Body of pancreas (tissue), 4 donors: ENCODE results near the gene PCYOX1L. TPM values are rescaled to one million over a fixed set of nuclear protein-coding genes. Genes with fewer than 3 reads are reported as not detected.

Experiments
- ATAC-seq: fragments of 150-250 bp; one replicate; pipeline ENCODE4 v1.9.1; 2016
- DNase-seq, 4 donors: peaks; one replicate each; pipeline ENCODE4 v3.0.0-alpha.2; 2019
- H3K27ac ChIP-seq, 4 donors: fragments of 200-600 bp; sonication (generic); 1 replicate in 3 of 4; 2 replicates in 1 of 4; pipeline versions ENCODE4 v1.5.1 to v1.6.1; 2016 to 2019; ENCODE audit warnings: mild to moderate bottlenecking in 1 of 4, mixed read lengths in 1 of 4, moderate library complexity in 1 of 4
- H3K27me3 ChIP-seq, 2 donors: fragments of 200-600 bp; sonication (generic); one replicate each; pipeline ENCODE4 v1.6.0; 2016; ENCODE audit warnings: mild to moderate bottlenecking in 1 of 2
- H3K36me3 ChIP-seq, 2 donors: fragments of 200-600 bp; sonication (generic); replicated peaks in 1 of 2; 2 replicates each; pipeline ENCODE4 v1.5.1; 2016; ENCODE audit warnings: low read depth in 2 of 2; ENCODE audit not compliant: insufficient read depth in 1 of 2
- H3K4me1 ChIP-seq: fragments of 200-600 bp; sonication (generic); one replicate; pipeline ENCODE4 v1.6.0; 2016
- H3K4me3 ChIP-seq, 2 donors: fragments of 200-600 bp; sonication (generic); 1 replicate in 1 of 2; 2 replicates in 1 of 2; pipeline ENCODE4 v1.5.1; 2016 to 2019
- H3K9me3 ChIP-seq, 3 donors: fragments of 200-600 bp; sonication (generic); 1 replicate in 2 of 3; 2 replicates in 1 of 3; pipeline ENCODE4 v1.5.1; 2016
- CTCF ChIP-seq, 7 experiments: fragments of 450-650 bp in 4 of 7; fragments of 200-600 bp in 3 of 7; sonication (generic) in 3 of 7; IDR thresholded peaks; one replicate each; pipeline ENCODE4 v1.5.1; 2016 to 2019; ENCODE audit warnings: antibody characterized with exemption in 7 of 7
- POLR2A ChIP-seq, 3 donors: fragments of 450-650 bp; IDR thresholded peaks; one replicate each; pipeline ENCODE4 v1.6.1; 2016; ENCODE audit warnings: antibody characterized with exemption in 3 of 3, mild to moderate bottlenecking in 2 of 3
- WGBS, 2 donors: methylation state at CpG; one replicate each; pipeline ENCODE4 v1.1.5; 2017; 5-methylcytosine and 5-hydroxymethylcytosine counted together
- intact Hi-C: fragments of 100-400 bp; cut with DNase I; formaldehyde crosslinking; loops from one replicate; pipeline ENCODE4 v1.15.1; 2023
- total RNA-seq, 2 donors: library from RNA; depleted of rRNA; stranded (reverse); fragments of >200 nt; gene quantifications; one replicate each; pipeline ENCODE4 v1.1.0, GENCODE V29; 2016

The PCYOX1L gene
- total RNA-seq, 2 donors from 2014 or later: 3.9 to 5.6 TPM

- 94 to 96% methylated on average over 3 of the region's 3 CpGs for WGBS, 2 donors
- Histone ChIP-seq H3K4me3 (no peak overlapping the region), H3K36me3 (no peaks in the 10 kb centered on the region), H3K9me3 (no peaks in the 10 kb centered on the region), H3K27ac (no peak overlapping the region), H3K27me3 (no peaks in the 10 kb centered on the region), H3K4me1 (no peaks in the 10 kb centered on the region)
- ATAC-seq (no peak), DNase-seq (no peak)
- TF ChIP-seq CTCF (IDR thresholded peaks at IDR 0.05): no peak
- TF ChIP-seq POLR2A (IDR thresholded peaks at IDR 0.05): no peak
- intact Hi-C loops: no loop called here
Observed at GRCh38 chr5:149402291-149402690, 44.4 kb downstream of the PCYOX1L start.

- no peaks in the 10 kb centered on the region for H3K27me3 ChIP-seq
- 76 to 77% methylated on average over 15 of the region's 15 CpGs for WGBS, 2 donors
- no peak overlapping the region for H3K4me3 ChIP-seq
- ATAC-seq (no peak), DNase-seq (no peak)
- intact Hi-C loops: no loop called here
- no peaks in the 10 kb centered on the region for H3K36me3 ChIP-seq
- no peak overlapping the region for H3K27ac ChIP-seq
- TF ChIP-seq POLR2A (IDR thresholded peaks at IDR 0.05) (no peak), CTCF (IDR thresholded peaks at IDR 0.05) (no peak)
- no peaks in the 10 kb centered on the region for H3K9me3 ChIP-seq
- H3K4me1 ChIP-seq: no peaks in the 10 kb centered on the region
Observed at GRCh38 chr5:149403923-149404745, 46.3 kb downstream of the PCYOX1L start.

GRCh38 chr5:149404746-149405549, 47.1 kb downstream of the PCYOX1L start:
- TF ChIP-seq POLR2A (IDR thresholded peaks at IDR 0.05) (no peak), CTCF (IDR thresholded peaks at IDR 0.05) (no peak)
- H3K4me1 ChIP-seq: no peaks in the 10 kb centered on the region
- H3K27ac ChIP-seq: peak overlapping the region in 1 of 4 donors; percentile 29
- H3K4me3 ChIP-seq: no peak overlapping the region
- no peaks in the 10 kb centered on the region for H3K9me3 ChIP-seq
- intact Hi-C loops: no loop called here
- DNase-seq (no peak), ATAC-seq (no peak)
- no peaks in the 10 kb centered on the region for H3K36me3 ChIP-seq
- 75 to 85% methylated on average over 14 to 17 of the region's 17 CpGs for WGBS, 2 donors
- no peaks in the 10 kb centered on the region for H3K27me3 ChIP-seq

- 87 to 89% methylated on average over 12 to 16 of the region's 16 CpGs for WGBS, 2 donors
- ATAC-seq (no peak), DNase-seq (no peak)
- Histone ChIP-seq H3K36me3 (no peaks in the 10 kb centered on the region), H3K4me1 (no peaks in the 10 kb centered on the region), H3K27ac (peak overlapping the region in 1 of 4 donors; percentile 29), H3K27me3 (no peaks in the 10 kb centered on the region), H3K9me3 (no peaks in the 10 kb centered on the region), H3K4me3 (no peak overlapping the region)
- TF ChIP-seq CTCF (IDR thresholded peaks at IDR 0.05) (no peak), POLR2A (IDR thresholded peaks at IDR 0.05) (no peak)
- intact Hi-C loops: no loop called here
Observed at GRCh38 chr5:149405550-149406202, 47.8 kb downstream of the PCYOX1L start.
